Ectodermal cell (in vitro differentiated cells): ENCODE data around the gene UBP1. TPM values are rescaled to one million over a fixed set of nuclear protein-coding genes. Genes with fewer than 3 reads are reported as not detected.
"Not testable (repeated sequence)": the region's sequence is repeated elsewhere in the genome, so short reads cannot be mapped to it uniquely, and the experiment has no call there.

Source experiments
- H3K27ac ChIP-seq: 2 replicates; pipeline ENCODE4 v1.7.0; 2013; ENCODE audit warnings: mild to moderate bottlenecking, low read depth, low read length; ENCODE audit not compliant: insufficient read depth, poor library complexity, severe bottlenecking
- H3K27me3 ChIP-seq: 2 replicates; pipeline ENCODE4 v1.7.0; 2013; ENCODE audit warnings: mild to moderate bottlenecking, low read length; ENCODE audit not compliant: insufficient read depth, control insufficient read depth, poor library complexity, severe bottlenecking
- H3K36me3 ChIP-seq: one replicate; pipeline ENCODE4 v1.7.0; 2013; ENCODE audit warnings: low read length; ENCODE audit not compliant: control insufficient read depth, insufficient read depth
- H3K4me1 ChIP-seq: one replicate; pipeline ENCODE4 v1.7.0; 2013; ENCODE audit warnings: low read length; ENCODE audit not compliant: control insufficient read depth, insufficient read depth
- H3K4me3 ChIP-seq: 2 replicates; pipeline ENCODE4 v1.7.0; 2013; ENCODE audit warnings: low read depth, low read length, control low read depth; ENCODE audit not compliant: insufficient read depth
- H3K9me3 ChIP-seq: 2 replicates; pipeline ENCODE4 v1.7.0; 2013; ENCODE audit warnings: mild to moderate bottlenecking, low read length, moderate library complexity; ENCODE audit not compliant: control insufficient read depth
- WGBS, 2 experiments: methylation state at CpG; one replicate each; pipeline ENCODE4 v1.1.7; 2013; ENCODE audit warnings: missing lambda C conversion rate in 2 of 2; 5-methylcytosine and 5-hydroxymethylcytosine counted together
- polyA plus RNA-seq, 4 experiments: library from polyadenylated mRNA; stranded (reverse); fragments of 50-300 nt; gene quantifications; one replicate each; pipeline ENCODE4 v1.2.3, GENCODE V29; 2013

UBP1 gene, protein sequence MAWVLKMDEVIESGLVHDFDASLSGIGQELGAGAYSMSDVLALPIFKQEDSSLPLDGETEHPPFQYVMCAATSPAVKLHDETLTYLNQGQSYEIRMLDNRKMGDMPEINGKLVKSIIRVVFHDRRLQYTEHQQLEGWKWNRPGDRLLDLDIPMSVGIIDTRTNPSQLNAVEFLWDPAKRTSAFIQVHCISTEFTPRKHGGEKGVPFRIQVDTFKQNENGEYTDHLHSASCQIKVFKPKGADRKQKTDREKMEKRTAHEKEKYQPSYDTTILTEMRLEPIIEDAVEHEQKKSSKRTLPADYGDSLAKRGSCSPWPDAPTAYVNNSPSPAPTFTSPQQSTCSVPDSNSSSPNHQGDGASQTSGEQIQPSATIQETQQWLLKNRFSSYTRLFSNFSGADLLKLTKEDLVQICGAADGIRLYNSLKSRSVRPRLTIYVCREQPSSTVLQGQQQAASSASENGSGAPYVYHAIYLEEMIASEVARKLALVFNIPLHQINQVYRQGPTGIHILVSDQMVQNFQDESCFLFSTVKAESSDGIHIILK
- 81.1 TPM for polyA plus RNA-seq (2013, experiment 1 of 4)
- 77.1 TPM for polyA plus RNA-seq (2013, experiment 2 of 4)
- polyA plus RNA-seq (2013, experiment 3 of 4), result 53.8 TPM
- 65.8 TPM for polyA plus RNA-seq (2013, experiment 4 of 4)

DNA sequence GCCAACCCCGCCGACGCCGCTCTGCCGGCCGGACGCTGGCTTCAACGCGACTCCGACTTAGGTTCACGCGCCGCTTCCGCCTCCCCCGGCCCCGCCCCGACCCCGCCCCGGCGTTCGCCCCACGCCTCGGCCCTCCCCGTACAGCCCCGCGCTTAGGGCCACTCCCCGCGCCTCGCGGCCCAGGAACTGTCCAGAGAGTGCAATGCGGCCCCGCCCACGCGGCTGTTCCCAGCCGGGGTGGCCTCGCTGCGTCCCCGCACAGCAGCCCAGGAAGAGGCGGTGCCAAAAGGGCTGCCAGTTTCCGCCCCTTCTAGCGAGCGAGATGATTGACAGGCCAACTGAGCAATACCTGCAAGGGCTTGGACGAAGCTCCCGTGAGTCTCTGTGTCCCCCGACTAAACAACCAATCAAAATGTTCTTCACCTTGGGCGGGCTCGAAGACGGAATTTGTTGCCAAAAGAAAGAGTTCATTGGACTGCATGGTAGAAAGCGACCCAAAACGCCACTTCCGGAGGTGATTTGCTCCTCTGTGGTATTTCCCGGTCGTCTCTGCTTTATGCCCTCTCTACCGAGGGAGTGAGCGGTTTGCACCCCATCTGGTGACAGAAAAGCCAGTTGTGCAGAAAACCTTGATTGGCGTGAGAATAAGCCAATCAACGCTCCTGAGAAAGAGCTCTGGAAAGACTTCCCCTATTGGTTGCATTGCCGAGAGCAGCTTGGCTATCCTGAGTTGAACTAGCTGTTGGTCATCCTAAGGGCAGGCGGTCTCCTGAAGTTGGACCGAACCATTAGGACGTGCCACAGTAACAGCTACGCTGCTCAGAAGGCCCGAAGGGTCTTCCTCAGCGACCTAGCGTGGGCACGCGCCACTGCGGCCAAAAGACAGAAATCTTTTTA is at the start of gene UBP1:
UBP1 (minus strand) TSS at position 78 of the 897 bp plus-strand sequence. CDS start 557 bp downstream, outside the sequence.
- H3K36me3 ChIP-seq, result no peaks in the 10 kb centered on the region
- H3K27ac ChIP-seq, result peak within 1 kb of the TSS; percentile 93
- H3K9me3 ChIP-seq, result no peaks in the 10 kb centered on the region
- H3K4me1 ChIP-seq, result no peaks in the 10 kb centered on the region
- 0% methylated on average over 68 of the region's 68 CpGs for WGBS, 2 experiments
- no peaks in the 10 kb centered on the region for H3K27me3 ChIP-seq
- peak within 1 kb of the TSS; percentile 98 for H3K4me3 ChIP-seq

DNA sequence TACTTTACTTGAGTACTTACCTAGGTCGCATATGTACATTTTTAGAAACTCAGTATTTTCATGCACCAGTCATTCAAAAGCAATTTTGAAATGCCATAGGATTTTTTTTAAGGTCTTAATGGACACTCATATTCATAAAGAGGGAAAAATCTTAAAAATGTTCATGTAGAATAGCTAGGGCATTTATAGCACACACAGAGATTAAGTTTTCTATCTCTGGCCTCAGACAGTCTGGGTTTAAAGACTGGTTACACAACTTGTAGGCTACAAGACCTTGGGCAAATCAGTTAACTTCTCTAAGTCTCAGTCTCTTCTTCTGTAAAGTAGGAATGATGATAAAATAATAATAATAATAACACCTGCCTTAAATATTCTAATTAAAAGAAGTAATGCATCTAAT is 48.5 kb upstream of the UBP1 start:
- Histone ChIP-seq H3K27me3 (no peaks in the 10 kb centered on the region), H3K4me3 (no peak overlapping the region), H3K36me3 (no peaks in the 10 kb centered on the region), H3K9me3 (no peaks in the 10 kb centered on the region), H3K4me1 (no peaks in the 10 kb centered on the region), H3K27ac (no peak overlapping the region)
- WGBS, 2 experiments, result 88 to 100% methylated on average over 1 of the region's 1 CpG

DNA sequence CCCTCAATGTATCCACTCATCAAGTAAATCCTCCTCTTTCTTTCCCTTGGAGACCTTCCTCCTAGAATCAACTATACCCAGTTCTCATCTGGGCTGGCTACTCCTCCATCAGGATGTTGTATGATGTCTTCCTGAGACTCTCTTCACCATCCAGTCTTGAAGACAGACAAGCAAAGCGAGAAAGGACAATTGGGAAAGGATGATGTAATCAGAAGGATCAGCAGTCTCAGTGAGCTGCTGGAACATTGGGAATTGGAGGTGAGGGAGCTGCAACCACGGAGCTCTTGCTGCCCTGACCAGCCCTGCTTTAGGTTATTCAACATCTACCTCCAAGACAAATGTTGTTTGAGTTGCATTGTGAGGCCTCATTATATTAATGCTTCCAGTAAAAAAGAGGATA is 48.0 kb upstream of the UBP1 start:
- no peaks in the 10 kb centered on the region for H3K27me3 ChIP-seq
- H3K36me3 ChIP-seq, result no peaks in the 10 kb centered on the region
- no peaks in the 10 kb centered on the region for H3K9me3 ChIP-seq
- H3K27ac ChIP-seq, result no peak overlapping the region
- no peak overlapping the region for H3K4me3 ChIP-seq
- WGBS, 2 experiments, result 84 to 88% methylated on average over 2 of the region's 2 CpGs
- no peaks in the 10 kb centered on the region for H3K4me1 ChIP-seq

DNA sequence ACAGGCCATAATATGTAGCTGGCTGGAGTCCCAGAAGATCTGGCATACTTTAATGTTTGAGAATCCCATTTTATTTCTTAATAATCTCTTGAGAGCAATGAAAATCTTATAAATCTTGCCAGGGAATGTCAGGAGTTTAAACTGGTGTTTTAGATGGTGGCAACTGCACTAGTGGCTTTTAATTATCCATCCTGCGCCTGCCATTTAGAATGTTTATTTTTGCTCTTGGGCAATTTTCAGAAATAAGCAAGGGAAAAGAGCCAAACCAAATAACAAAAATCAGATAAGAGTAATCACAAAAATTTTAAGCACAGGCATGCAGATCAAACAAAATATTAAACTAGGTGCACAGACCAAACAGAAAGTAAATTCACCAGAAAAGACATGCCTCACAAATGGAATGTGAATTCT is 41.9 kb upstream of the UBP1 start:
- Histone ChIP-seq H3K4me3 (no peak overlapping the region), H3K27me3 (no peaks in the 10 kb centered on the region), H3K4me1 (no peaks in the 10 kb centered on the region), H3K9me3 (peaks cover 2% of the 10 kb centered on the region), H3K36me3 (no peaks in the 10 kb centered on the region), H3K27ac (no peak overlapping the region)
- 85 to 100% methylated on average over 1 of the region's 1 CpG for WGBS, 2 experiments

DNA sequence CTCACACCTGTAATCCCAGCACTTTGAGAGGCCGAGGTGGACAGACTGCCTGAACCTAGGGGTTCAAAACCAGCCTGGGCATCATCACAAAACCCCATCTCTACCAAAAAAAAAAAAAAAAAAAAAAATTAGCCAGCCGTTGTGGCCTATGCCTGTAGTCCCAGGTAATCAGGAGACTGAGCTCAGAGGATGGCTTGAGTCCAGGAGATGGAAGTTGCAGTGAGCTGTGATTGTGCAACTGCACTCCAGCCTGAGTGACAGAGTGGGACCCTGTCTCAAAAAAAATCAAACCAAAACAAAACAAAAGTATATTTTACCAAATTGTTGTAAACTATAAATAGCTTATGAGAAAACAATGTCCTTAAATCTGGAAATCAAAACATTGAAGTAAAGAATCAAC is 34.7 kb upstream of the UBP1 start:
- H3K9me3 ChIP-seq, result peaks cover 2% of the 10 kb centered on the region
- H3K36me3 ChIP-seq, result no peaks in the 10 kb centered on the region
- H3K4me1 ChIP-seq, result no peaks in the 10 kb centered on the region
- no peak overlapping the region for H3K27ac ChIP-seq
- H3K27me3 ChIP-seq, result no peaks in the 10 kb centered on the region
- WGBS, 2 experiments, result 86 to 92% methylated on average over 2 of the region's 2 CpGs
- no peak overlapping the region for H3K4me3 ChIP-seq

DNA sequence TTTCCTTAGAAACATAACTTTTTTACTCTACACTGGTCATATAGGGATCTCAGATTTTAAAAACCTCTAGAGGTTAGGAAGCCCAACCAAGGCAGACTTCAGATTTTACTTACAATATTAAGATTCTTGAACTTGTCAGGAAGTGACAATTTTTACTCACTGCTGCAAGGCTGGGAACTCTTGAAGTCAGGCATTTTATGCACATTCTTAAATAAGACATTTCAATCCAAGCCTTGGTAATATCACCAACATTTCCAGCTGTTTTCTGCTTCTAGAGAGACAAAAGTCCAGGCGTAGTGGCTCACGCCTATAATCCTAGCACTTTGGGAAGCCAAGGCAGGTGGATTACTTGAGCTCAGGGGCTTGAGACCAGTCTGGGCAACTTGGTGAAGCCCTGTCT is 33.6 kb upstream of the UBP1 start:
- H3K4me1 ChIP-seq, result no peaks in the 10 kb centered on the region
- WGBS, 2 experiments, result 96 to 97% methylated on average over 2 of the region's 2 CpGs

DNA sequence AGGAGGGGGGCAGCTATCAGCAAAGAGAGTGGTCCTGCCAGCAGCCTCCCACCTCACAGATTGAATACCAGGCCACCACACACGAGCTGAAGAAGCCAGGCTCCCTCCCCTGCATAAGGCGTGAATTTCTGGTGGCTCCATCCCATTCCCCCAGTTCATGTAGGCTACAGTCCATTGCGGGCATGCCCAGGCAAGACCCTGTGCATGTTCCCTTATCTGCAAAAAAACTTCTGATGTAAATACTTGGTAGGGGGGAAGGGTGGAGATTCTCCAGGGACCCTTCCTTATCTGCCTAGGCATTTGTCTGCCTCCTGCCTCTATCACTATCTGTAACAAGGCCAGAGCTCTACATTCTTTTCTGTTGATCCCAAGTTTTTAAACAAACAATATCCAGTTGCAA is 27.6 kb upstream of the UBP1 start:
- Histone ChIP-seq H3K27ac (no peak overlapping the region), H3K9me3 (no peaks in the 10 kb centered on the region), H3K4me1 (no peaks in the 10 kb centered on the region), H3K4me3 (no peak overlapping the region), H3K27me3 (no peaks in the 10 kb centered on the region), H3K36me3 (no peaks in the 10 kb centered on the region)
- WGBS, 2 experiments, result 92 to 94% methylated on average over 3 of the region's 3 CpGs

More for the DNA sequence above, 33.6 kb upstream of the UBP1 start:
- Histone ChIP-seq H3K27ac (no peak overlapping the region), H3K4me3 (no peak overlapping the region), H3K36me3 (no peaks in the 10 kb centered on the region), H3K9me3 (no peaks in the 10 kb centered on the region), H3K27me3 (no peaks in the 10 kb centered on the region)

DNA sequence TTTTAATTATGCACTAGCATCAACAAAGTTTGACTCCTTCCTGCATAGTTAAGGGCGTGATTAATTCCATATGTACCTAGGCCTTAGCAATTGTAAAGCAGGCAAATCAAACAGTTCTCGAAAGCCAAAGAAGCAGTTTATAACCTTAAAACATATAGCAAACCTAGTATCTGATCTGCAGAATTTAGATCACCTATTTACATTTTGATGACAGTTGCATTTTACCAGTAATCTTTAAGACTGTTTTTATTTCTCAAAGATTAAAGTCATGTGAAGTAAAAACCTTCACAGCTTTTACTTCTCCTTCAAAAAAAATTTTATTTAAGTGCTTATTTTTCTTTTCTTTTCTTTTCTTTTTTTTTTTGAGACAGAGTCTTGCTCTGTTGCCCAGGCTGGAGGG is 20.9 kb upstream of the UBP1 start:
- Histone ChIP-seq H3K27me3 (no peaks in the 10 kb centered on the region), H3K4me3 (no peak overlapping the region), H3K36me3 (no peaks in the 10 kb centered on the region), H3K27ac (no peak overlapping the region), H3K4me1 (no peaks in the 10 kb centered on the region), H3K9me3 (peaks cover 2% of the 10 kb centered on the region)
- WGBS, 2 experiments, result 96 to 97% methylated on average over 2 of the region's 2 CpGs

DNA sequence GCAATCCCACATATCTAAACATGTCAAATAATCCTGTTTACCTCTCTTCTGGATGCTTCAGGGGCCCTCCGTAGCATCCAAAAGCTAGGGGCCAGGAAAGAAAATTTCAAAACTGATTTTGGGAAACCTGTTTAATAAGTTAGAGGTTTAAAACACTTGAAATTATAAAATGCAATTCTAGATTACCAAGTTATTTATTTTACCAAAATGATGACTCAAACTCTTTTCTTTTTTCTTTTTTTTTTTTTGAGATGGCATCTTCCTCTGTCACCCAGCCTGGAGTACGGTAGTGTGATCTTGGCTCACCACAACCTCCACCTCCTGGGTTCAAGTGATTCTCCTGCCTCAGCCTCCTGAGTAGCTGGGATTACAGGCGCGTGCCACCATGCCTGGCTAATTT is 19.4 kb upstream of the UBP1 start:
- H3K4me3 ChIP-seq, H3K27me3 ChIP-seq, H3K9me3 ChIP-seq, H3K4me1 ChIP-seq, H3K27ac ChIP-seq, H3K36me3 ChIP-seq: not testable (repeated sequence)
- WGBS, 2 experiments, result 88 to 98% methylated on average over 4 of the region's 4 CpGs

DNA sequence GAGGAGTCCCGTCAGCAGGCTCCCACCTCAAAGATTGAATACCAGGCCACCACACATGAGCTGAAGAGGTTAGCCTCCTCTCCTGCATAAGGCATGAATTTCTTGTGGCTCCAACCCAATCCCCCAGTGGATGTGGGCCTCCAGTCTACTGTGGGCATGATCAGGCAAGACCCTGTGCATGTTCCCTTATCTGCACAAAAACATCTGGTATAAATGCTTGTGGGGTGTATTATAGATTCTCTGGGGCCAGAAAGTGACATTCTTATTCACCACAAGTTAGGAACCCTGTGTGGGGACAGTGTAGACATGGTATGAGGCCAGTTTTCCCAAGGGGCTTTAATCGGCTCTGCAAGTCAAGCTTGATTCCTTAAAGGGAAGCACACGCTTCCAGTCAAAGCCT is 18.2 kb upstream of the UBP1 start:
- H3K27ac ChIP-seq, result no peak overlapping the region

More for the DNA sequence above, 18.2 kb upstream of the UBP1 start:
- Histone ChIP-seq H3K4me1 (no peaks in the 10 kb centered on the region), H3K36me3 (no peaks in the 10 kb centered on the region), H3K4me3 (no peak overlapping the region), H3K9me3 (peaks cover 2% of the 10 kb centered on the region), H3K27me3 (no peaks in the 10 kb centered on the region)
- WGBS, 2 experiments, result 92 to 95% methylated on average over 3 of the region's 3 CpGs
